Measurements from ENCODE around the gene GZF1.

Gene GZF1

GRCh38 chr20:23318347-23318746 is 43.6 kb upstream of the GZF1 start:
- no peak overlapping the region for H3K4me3 ChIP-seq (replicated peaks; ENCODE audit: insufficient read depth, low read length)
- TF ChIP-seq, protein P1, sequence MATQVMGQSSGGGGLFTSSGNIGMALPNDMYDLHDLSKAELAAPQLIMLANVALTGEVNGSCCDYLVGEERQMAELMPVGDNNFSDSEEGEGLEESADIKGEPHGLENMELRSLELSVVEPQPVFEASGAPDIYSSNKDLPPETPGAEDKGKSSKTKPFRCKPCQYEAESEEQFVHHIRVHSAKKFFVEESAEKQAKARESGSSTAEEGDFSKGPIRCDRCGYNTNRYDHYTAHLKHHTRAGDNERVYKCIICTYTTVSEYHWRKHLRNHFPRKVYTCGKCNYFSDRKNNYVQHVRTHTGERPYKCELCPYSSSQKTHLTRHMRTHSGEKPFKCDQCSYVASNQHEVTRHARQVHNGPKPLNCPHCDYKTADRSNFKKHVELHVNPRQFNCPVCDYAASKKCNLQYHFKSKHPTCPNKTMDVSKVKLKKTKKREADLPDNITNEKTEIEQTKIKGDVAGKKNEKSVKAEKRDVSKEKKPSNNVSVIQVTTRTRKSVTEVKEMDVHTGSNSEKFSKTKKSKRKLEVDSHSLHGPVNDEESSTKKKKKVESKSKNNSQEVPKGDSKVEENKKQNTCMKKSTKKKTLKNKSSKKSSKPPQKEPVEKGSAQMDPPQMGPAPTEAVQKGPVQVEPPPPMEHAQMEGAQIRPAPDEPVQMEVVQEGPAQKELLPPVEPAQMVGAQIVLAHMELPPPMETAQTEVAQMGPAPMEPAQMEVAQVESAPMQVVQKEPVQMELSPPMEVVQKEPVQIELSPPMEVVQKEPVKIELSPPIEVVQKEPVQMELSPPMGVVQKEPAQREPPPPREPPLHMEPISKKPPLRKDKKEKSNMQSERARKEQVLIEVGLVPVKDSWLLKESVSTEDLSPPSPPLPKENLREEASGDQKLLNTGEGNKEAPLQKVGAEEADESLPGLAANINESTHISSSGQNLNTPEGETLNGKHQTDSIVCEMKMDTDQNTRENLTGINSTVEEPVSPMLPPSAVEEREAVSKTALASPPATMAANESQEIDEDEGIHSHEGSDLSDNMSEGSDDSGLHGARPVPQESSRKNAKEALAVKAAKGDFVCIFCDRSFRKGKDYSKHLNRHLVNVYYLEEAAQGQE (IDR thresholded peaks at IDR 0.05; ENCODE audit: insufficient replicate concordance, low read depth) = no peak
- TF ChIP-seq, protein P2, sequence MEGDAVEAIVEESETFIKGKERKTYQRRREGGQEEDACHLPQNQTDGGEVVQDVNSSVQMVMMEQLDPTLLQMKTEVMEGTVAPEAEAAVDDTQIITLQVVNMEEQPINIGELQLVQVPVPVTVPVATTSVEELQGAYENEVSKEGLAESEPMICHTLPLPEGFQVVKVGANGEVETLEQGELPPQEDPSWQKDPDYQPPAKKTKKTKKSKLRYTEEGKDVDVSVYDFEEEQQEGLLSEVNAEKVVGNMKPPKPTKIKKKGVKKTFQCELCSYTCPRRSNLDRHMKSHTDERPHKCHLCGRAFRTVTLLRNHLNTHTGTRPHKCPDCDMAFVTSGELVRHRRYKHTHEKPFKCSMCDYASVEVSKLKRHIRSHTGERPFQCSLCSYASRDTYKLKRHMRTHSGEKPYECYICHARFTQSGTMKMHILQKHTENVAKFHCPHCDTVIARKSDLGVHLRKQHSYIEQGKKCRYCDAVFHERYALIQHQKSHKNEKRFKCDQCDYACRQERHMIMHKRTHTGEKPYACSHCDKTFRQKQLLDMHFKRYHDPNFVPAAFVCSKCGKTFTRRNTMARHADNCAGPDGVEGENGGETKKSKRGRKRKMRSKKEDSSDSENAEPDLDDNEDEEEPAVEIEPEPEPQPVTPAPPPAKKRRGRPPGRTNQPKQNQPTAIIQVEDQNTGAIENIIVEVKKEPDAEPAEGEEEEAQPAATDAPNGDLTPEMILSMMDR (IDR thresholded peaks at IDR 0.05; ENCODE audit: insufficient read depth, low read length) = no peak
- TF ChIP-seq GABPA (IDR thresholded peaks at IDR 0.05; ENCODE audit: low read depth) (no peak), SPI1 (IDR thresholded peaks at IDR 0.05; ENCODE audit: borderline replicate concordance, low read depth) (no peak), POLR2AphosphoS5 (IDR thresholded peaks at IDR 0.05; ENCODE audit: low read depth) (no peak)
- H3K27ac ChIP-seq (replicated peaks) = no peak overlapping the region
- no peaks in the 10 kb centered on the region for H3K27me3 ChIP-seq (ENCODE audit: insufficient read depth, poor library complexity, severe bottlenecking)
- no peak for DNase-seq (ENCODE audit: low read depth in 1 of 2, low spot score in 1 of 2)

DNA sequence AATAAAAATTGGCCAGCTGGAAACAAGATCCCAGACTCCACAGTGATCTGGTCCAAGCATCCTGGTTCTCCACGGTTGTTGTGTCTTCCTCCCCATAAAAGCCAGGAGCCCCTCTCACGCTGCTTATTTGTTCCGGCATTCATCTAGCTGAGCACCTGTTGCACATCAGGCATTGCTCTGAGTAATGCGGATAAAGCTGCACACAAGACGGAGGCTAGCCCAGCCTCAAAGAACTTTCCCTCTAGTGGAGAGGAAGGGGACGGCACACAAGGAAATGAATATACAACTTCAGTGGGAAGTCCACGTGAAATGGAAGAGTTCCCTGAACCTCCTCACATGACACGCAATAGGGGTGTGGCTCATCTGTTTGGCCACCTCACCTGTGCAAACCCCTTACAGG is 41.7 kb upstream of the GZF1 start:
- Histone ChIP-seq H3K27me3 (ENCODE audit: insufficient read depth, poor library complexity, severe bottlenecking) (no peaks in the 10 kb centered on the region), H3K4me3 (replicated peaks; ENCODE audit: insufficient read depth, low read length) (no peak overlapping the region), H3K27ac (replicated peaks) (no peak overlapping the region)
- DNase-seq (ENCODE audit: low read depth in 1 of 2, low spot score in 1 of 2) = no peak
- TF ChIP-seq, protein P2 (IDR thresholded peaks at IDR 0.05; ENCODE audit: insufficient read depth, low read length) = peak; percentile 47
- TF ChIP-seq POLR2AphosphoS5 (IDR thresholded peaks at IDR 0.05; ENCODE audit: low read depth) (no peak), GABPA (IDR thresholded peaks at IDR 0.05; ENCODE audit: low read depth) (no peak)

DNA sequence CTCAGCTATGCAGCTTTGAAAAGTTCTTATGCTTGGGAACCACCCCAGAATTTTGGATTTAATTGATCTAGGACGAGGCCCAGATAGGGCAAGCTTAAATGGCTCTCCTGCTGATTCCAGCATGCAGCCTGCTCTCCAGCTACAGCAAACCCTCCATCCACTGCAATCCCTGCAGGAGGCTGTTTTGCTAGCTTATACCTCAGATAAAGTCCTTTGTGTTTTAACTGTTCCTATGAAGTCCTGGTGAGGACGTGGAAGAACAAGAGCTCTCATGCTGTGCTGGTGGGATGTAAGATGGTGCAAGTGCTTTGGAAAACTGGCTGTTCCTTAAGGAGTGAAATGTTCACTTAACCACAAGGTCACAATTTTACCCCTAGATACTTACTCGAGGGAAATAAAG is 36.9 kb upstream of the GZF1 start:
- no peak overlapping the region for H3K4me3 ChIP-seq (replicated peaks; ENCODE audit: insufficient read depth, low read length)
- DNase-seq (ENCODE audit: low read depth in 1 of 2, low spot score in 1 of 2) = no peak
- TF ChIP-seq POLR2AphosphoS5 (IDR thresholded peaks at IDR 0.05; ENCODE audit: low read depth) (no peak), SPI1 (IDR thresholded peaks at IDR 0.05; ENCODE audit: borderline replicate concordance, low read depth) (no peak), GABPA (IDR thresholded peaks at IDR 0.05; ENCODE audit: low read depth) (no peak)
- TF ChIP-seq, protein P1 (IDR thresholded peaks at IDR 0.05; ENCODE audit: insufficient replicate concordance, low read depth) = no peak
- H3K27me3 ChIP-seq (ENCODE audit: insufficient read depth, poor library complexity, severe bottlenecking) = no peaks in the 10 kb centered on the region
- no peak overlapping the region for H3K27ac ChIP-seq (replicated peaks)

- Histone ChIP-seq H3K27ac (replicated peaks) (no peak overlapping the region), H3K4me3 (replicated peaks; ENCODE audit: insufficient read depth, low read length) (no peak overlapping the region), H3K27me3 (ENCODE audit: insufficient read depth, poor library complexity, severe bottlenecking) (no peaks in the 10 kb centered on the region)
- TF ChIP-seq GABPA (IDR thresholded peaks at IDR 0.05; ENCODE audit: low read depth) = no peak
- no peak for TF ChIP-seq POLR2AphosphoS5 (IDR thresholded peaks at IDR 0.05; ENCODE audit: low read depth)
- no peak for TF ChIP-seq SPI1 (IDR thresholded peaks at IDR 0.05; ENCODE audit: borderline replicate concordance, low read depth)
- TF ChIP-seq, protein P2 (IDR thresholded peaks at IDR 0.05; ENCODE audit: insufficient read depth, low read length) = no peak
- TF ChIP-seq, protein P1 (IDR thresholded peaks at IDR 0.05; ENCODE audit: insufficient replicate concordance, low read depth) = no peak
- DNase-seq (ENCODE audit: low read depth in 1 of 2, low spot score in 1 of 2) = no peak
These were observed 35.2 kb upstream of the GZF1 start for GRCh38 chr20:23326774-23327173.
